Stimulated activated CD8-positive, alpha-beta memory T cell treated with anti-CD3 and anti-CD28 coated beads, Interleukin-4, amount 100 ng/mL, for 48 hours (primary cell): ENCODE results near the gene NBPF3.
A peak's percentile ranks its signal among the peaks of the same experiment; 100 is the strongest.
"Not testable (repeated sequence)": the region's sequence is repeated elsewhere in the genome, so short reads cannot be mapped to it uniquely, and the experiment has no call there.

Source experiments
- DNase-seq: peaks from one replicate; pipeline ENCODE4 v3.0.0-alpha.2; 2020

The NBPF3 gene

GRCh38 chr1:21439721-21440629 is at the start of gene NBPF3:
Gene NBPF3, plus strand, starts transcription at chr1:21440137. Its CDS starts 4,950 bp downstream, at chr1:21445087.
- peak; percentile 90 for DNase-seq

- no peak for DNase-seq
These were observed 48.4 kb upstream of the NBPF3 start for GRCh38 chr1:21391497-21391896.

GRCh38 chr1:21392587-21393263 is 47.2 kb upstream of the NBPF3 start:
- no peak for DNase-seq

- no peak for DNase-seq
These were observed 43.4 kb upstream of the NBPF3 start for GRCh38 chr1:21396516-21396915.

GRCh38 chr1:21397813-21398188 is 42.1 kb upstream of the NBPF3 start:
- DNase-seq, result peak; percentile 33

GRCh38 chr1:21401726-21402346 is 38.1 kb upstream of the NBPF3 start:
- DNase-seq, result not testable (repeated sequence)

- DNase-seq, result no peak
These were observed 33.3 kb upstream of the NBPF3 start for GRCh38 chr1:21406659-21407058.

GRCh38 chr1:21409897-21410296 is 30.0 kb upstream of the NBPF3 start:
- not testable (repeated sequence) for DNase-seq

- no peak for DNase-seq
These were observed 25.9 kb upstream of the NBPF3 start for GRCh38 chr1:21414015-21414414.

GRCh38 chr1:21420378-21420777 is 19.6 kb upstream of the NBPF3 start:
- not testable (repeated sequence) for DNase-seq

- DNase-seq, result not testable (repeated sequence)
These were observed 18.6 kb upstream of the NBPF3 start for GRCh38 chr1:21421307-21421706.

- not testable (repeated sequence) for DNase-seq
These were observed 12.0 kb upstream of the NBPF3 start for GRCh38 chr1:21427798-21428480.

GRCh38 chr1:21428481-21429073 is 11.4 kb upstream of the NBPF3 start:
- DNase-seq, result not testable (repeated sequence)

GRCh38 chr1:21429210-21429609 is 10.7 kb upstream of the NBPF3 start:
- DNase-seq, result not testable (repeated sequence)

GRCh38 chr1:21430875-21431274 is 9.1 kb upstream of the NBPF3 start:
- not testable (repeated sequence) for DNase-seq

- DNase-seq, result no peak
These were observed 5.5 kb upstream of the NBPF3 start for GRCh38 chr1:21434394-21434793.

- DNase-seq, result no peak
These were observed 4.1 kb upstream of the NBPF3 start for GRCh38 chr1:21435646-21436487.

- no peak for DNase-seq
These were observed 3.2 kb upstream of the NBPF3 start for GRCh38 chr1:21436488-21437340.

GRCh38 chr1:21437341-21437640 is 2.6 kb upstream of the NBPF3 start:
- DNase-seq, result no peak

GRCh38 chr1:21438646-21439312 is 1.2 kb upstream of the NBPF3 start:
- not testable (repeated sequence) for DNase-seq
